Measurements from ENCODE around the gene CDH13.

DNA sequence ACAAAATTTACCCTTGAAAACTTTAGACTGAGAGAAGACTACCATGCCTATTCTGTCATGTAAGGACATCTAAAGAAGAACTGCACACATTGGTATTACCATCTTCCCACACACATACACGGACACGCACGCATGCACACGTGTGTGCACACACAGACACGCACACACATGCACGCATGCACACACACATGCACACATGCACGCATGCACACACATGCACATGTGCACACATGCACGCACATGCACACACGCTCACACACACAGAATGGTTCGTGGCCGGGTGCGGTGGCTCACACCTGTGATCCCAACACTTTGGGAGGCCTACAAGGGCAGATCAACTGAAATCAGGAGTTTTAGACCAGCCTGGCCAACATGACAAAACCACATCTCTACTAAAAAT, 884.1 kb downstream of the CDH13 start:
- TF ChIP-seq POLR2A (IDR thresholded peaks at IDR 0.05) = no peak
- TF ChIP-seq CTCF (IDR thresholded peaks at IDR 0.05) = no peak

Data from thyroid gland (tissue), 4 donors.